ENCODE measurements around the gene LIME1. TPM values are rescaled to one million over a fixed set of nuclear protein-coding genes. Genes with fewer than 3 reads are reported as not detected.

Gene LIME1
- total and polyA plus RNA-seq, 4 experiments from 2014 or later: 162 to 324 (median 233) TPM

DNA sequence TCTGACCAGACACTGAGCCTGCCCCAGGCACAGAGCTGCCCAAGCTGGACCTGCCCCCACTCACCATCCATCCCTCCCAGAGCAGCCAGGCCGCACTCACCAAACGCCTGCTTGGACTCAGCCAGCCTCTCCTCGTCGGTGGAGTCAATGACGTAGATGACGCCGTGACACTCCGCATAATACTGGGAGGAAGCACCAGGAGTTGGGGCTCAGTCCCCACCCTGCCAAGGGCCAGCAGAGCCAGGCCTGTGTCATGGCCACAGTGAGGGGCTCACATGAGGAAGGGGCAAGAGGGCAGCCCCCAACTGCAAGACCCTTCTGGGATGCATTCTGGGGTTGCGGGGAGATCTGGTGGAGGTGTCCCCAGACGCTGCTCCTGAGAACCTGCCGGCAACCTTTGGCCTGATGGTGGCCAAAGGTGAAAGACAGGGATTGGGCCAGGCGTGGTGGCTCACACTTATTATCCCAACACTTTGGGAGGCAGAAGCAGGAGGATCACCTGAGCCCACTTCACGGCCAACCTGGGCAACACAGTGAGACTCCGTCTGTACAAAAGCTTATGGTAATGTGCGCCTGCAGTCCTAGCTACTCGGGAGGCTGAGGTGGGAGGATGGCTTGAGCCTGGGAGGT lies 34.3 kb upstream of the LIME1 start:
- H3K27ac ChIP-seq (ENCODE audit: low read depth, low read length): no peak overlapping the region
- ChIA-PET POLR2A (ENCODE audit: partially characterized antibody) (interaction anchor here (1.1 to 2.1 kb wide), 3 partner anchors 14 to 37 kb away, joined by 3 to 8 read pairs (median 3); partner anchors contain the start of gene SLC2A4RG), CTCF (ENCODE audit: partially characterized antibody) (no interaction called here)
- peak overlapping the region in 3 of 7 donors; percentile 37 to 51 (median 48) for H3K27ac Mint-ChIP-seq
- H3K4me3 ChIP-seq (ENCODE audit: low read length in 2 of 2): no peak overlapping the region
- H3K9me3 Mint-ChIP-seq: peaks cover 0 to 1% (median 0%) of the 10 kb centered on the region in 8 donors
- H3K27me3 ChIP-seq (ENCODE audit: insufficient read depth, low read length): no peaks in the 10 kb centered on the region
- H3K4me1 Mint-ChIP-seq: peaks cover 11 to 51% (median 18%) of the 10 kb centered on the region in 4 donors
- peaks cover 8 to 29% of the 10 kb centered on the region in 2 donors for H3K36me3 Mint-ChIP-seq
- no peaks in the 10 kb centered on the region for H3K27me3 Mint-ChIP-seq
- peaks cover 49% of the 10 kb centered on the region for H3K4me1 ChIP-seq (ENCODE audit: insufficient read depth, low read length)
- intact Hi-C loops (cut with micrococcal nuclease): no loop called here
- peaks cover 32% of the 10 kb centered on the region for H3K36me3 ChIP-seq (ENCODE audit: insufficient read depth, low read length)
- no peak for DNase-seq
- peak overlapping the region in 1 of 8 donors; percentile 54 for H3K4me3 Mint-ChIP-seq
- H3K9me3 ChIP-seq (ENCODE audit: control insufficient read depth in 1 of 2, low read length in 2 of 2): no peaks in the 10 kb centered on the region

DNA sequence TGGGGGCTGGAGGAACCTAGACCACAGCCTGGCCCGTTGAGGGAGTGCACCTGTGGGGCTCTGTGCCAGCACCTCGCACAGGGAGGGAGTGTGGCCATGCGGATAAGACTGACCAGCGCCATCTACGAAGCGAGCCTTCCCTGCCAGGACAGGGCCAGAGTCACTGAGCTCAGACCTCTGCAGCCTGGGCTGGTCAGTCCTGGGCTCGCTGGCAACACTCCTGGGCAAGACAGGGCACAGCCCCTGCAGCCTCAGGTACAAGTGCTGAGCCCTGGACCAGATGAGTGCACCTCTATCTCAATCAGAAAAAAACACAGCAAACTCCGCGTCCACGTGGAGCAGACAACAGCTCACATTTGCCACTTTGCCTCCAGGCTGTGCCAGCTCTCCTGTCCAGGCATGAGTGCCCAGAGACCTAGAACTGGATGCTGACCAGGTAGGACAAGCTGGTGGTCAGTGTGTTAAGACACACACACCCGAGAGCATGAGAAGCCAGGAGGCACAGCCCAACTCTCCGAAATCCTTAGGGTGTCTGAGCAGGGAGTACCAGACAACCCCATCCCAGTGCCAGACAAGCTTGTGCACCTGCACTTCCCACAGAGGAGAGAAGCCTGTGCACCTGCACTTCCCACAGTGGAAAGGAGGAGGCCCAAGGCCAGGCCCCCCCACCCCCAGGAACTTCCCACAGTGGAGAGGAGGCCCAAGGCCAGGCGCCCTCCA lies 33.6 kb upstream of the LIME1 start:
- ChIA-PET POLR2A (ENCODE audit: partially characterized antibody) (interaction anchor here (0.9 to 2.1 kb wide), 3 partner anchors 15 to 36 kb away, joined by 3 to 8 read pairs (median 5); partner anchors contain the start of genes LIME1 and SLC2A4RG), CTCF (ENCODE audit: partially characterized antibody) (no interaction called here)
- Mint-ChIP-seq H3K4me1 (peaks cover 9 to 44% (median 18%) of the 10 kb centered on the region in 4 donors), H3K27me3 (no peaks in the 10 kb centered on the region), H3K27ac (peak overlapping the region in 2 of 7 donors; percentile 35 to 43), H3K4me3 (no peak overlapping the region), H3K36me3 (peaks cover 8 to 30% of the 10 kb centered on the region in 2 donors), H3K9me3 (peaks cover 0 to 1% (median 0%) of the 10 kb centered on the region in 8 donors)
- Histone ChIP-seq H3K36me3 (ENCODE audit: insufficient read depth, low read length) (peaks cover 32% of the 10 kb centered on the region), H3K4me3 (ENCODE audit: low read length in 2 of 2) (no peak overlapping the region), H3K27me3 (ENCODE audit: insufficient read depth, low read length) (no peaks in the 10 kb centered on the region), H3K27ac (ENCODE audit: low read depth, low read length) (no peak overlapping the region), H3K9me3 (ENCODE audit: control insufficient read depth in 1 of 2, low read length in 2 of 2) (no peaks in the 10 kb centered on the region), H3K4me1 (ENCODE audit: insufficient read depth, low read length) (peaks cover 41% of the 10 kb centered on the region)
- DNase-seq: peak in 1 of 5 donors; percentile 19
- intact Hi-C loops (cut with micrococcal nuclease): no loop called here

DNA sequence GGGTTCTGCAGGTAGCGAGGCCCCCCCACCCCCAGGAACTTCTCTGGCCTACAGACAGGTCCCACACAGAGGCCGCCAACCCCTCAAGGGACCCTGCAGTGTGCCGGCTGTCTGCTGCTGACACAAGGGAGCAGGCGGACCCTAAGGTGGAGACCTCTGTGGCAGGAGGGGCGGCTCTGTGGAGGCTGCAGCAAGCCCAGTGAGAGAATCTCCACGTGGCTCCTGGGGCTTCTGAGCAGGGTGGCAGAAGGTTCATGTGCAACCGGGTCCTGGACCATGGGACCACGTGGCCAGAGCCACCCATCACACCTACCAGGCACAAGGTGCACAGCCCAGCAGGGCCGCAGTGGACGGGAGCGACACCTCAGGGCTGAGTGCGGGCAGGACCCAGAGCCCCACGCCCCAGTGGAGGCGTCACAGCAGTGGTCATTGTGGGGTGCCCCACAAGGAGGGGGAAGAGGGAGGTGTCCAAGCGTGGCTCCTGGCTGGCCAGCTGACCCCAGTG lies 32.9 kb upstream of the LIME1 start:
- peaks cover 8 to 33% of the 10 kb centered on the region in 2 donors for H3K36me3 Mint-ChIP-seq
- no peaks in the 10 kb centered on the region for H3K9me3 ChIP-seq (ENCODE audit: control insufficient read depth in 1 of 2, low read length in 2 of 2)
- no peaks in the 10 kb centered on the region for H3K27me3 ChIP-seq (ENCODE audit: insufficient read depth, low read length)
- no peak overlapping the region for H3K27ac Mint-ChIP-seq
- ChIA-PET POLR2A (ENCODE audit: partially characterized antibody) (interaction anchor here (0.9 to 1.5 kb wide), 4 partner anchors 16 to 37 kb away, joined by 3 to 6 read pairs (median 4); partner anchors contain the start of gene LIME1), CTCF (ENCODE audit: partially characterized antibody) (interaction anchor here (1.0 kb wide), 1 partner anchor 166 kb away, joined by 3 read pairs; the partner anchor contains the start of gene PTK6)
- H3K4me1 Mint-ChIP-seq: peaks cover 9 to 43% (median 19%) of the 10 kb centered on the region in 4 donors
- H3K27me3 Mint-ChIP-seq: no peaks in the 10 kb centered on the region
- intact Hi-C loops (cut with micrococcal nuclease): no loop called here
- H3K27ac ChIP-seq (ENCODE audit: low read depth, low read length): no peak overlapping the region
- H3K4me1 ChIP-seq (ENCODE audit: insufficient read depth, low read length): peaks cover 40% of the 10 kb centered on the region
- peak in 1 of 5 donors; percentile 26 for DNase-seq
- H3K36me3 ChIP-seq (ENCODE audit: insufficient read depth, low read length): peaks cover 32% of the 10 kb centered on the region
- H3K4me3 ChIP-seq (ENCODE audit: low read length in 2 of 2): no peak overlapping the region
- peaks cover 0 to 1% (median 0%) of the 10 kb centered on the region in 8 donors for H3K9me3 Mint-ChIP-seq
- H3K4me3 Mint-ChIP-seq: no peak overlapping the region

DNA sequence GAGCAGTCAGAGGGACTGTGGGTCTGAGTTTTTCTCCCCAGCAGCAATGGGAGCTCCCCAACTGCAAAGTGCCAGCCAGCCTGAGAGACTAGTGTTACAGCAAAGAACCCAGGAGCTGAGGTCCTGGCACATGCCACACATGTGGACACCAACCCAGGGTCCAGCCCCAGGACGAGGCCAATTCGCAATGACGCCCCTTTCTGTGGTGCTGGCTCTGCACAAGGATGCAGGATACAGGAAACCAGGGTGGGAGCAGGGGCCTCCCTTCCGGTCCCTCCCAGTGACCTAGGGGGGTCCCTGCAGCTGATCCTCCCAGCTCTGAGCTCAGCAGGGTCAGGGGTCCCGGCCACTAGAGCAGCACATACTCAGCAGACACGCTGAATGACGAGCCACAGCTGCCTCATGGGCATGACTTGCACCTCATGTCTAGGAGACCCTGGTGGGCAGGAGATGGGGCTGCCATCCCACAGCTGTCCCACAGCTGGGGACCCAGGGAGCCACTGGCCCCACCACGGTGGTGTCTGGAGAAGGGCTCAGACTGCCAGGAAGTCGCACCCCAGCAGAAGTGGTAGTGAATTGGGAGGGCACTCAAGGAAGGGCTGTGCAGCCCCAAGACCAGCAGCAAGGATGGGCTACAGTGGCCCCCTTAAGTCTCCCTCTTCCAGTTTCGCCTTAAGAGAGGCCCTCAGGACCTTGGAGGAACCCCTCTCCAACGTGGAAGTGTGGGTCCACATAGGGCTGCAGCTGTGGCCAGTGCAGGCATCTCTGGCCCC lies 32.3 kb upstream of the LIME1 start:
- ChIA-PET CTCF (ENCODE audit: partially characterized antibody) (interaction anchor here (1.0 kb wide), 1 partner anchor 166 kb away, joined by 3 read pairs; the partner anchor contains the start of gene PTK6), POLR2A (ENCODE audit: partially characterized antibody) (interaction anchor here (0.9 to 1.5 kb wide), 2 partner anchors 34 to 36 kb away, joined by 3 to 6 read pairs; no protein-coding TSS in a partner anchor)
- peaks cover 33% of the 10 kb centered on the region for H3K36me3 ChIP-seq (ENCODE audit: insufficient read depth, low read length)
- H3K4me3 Mint-ChIP-seq: peak overlapping the region in 1 of 8 donors; percentile 46
- no peaks in the 10 kb centered on the region for H3K9me3 ChIP-seq (ENCODE audit: control insufficient read depth in 1 of 2, low read length in 2 of 2)
- peaks cover 14 to 50% (median 24%) of the 10 kb centered on the region in 4 donors for H3K4me1 Mint-ChIP-seq
- peaks cover 8 to 38% of the 10 kb centered on the region in 2 donors for H3K36me3 Mint-ChIP-seq
- DNase-seq: no peak
- H3K4me3 ChIP-seq (ENCODE audit: low read length in 2 of 2): no peak overlapping the region
- H3K27ac ChIP-seq (ENCODE audit: low read depth, low read length): no peak overlapping the region
- H3K4me1 ChIP-seq (ENCODE audit: insufficient read depth, low read length): peaks cover 40% of the 10 kb centered on the region
- H3K27me3 Mint-ChIP-seq: no peaks in the 10 kb centered on the region
- intact Hi-C loops (cut with micrococcal nuclease): no loop called here
- H3K27me3 ChIP-seq (ENCODE audit: insufficient read depth, low read length): no peaks in the 10 kb centered on the region
- H3K9me3 Mint-ChIP-seq: peaks cover 0 to 1% (median 0%) of the 10 kb centered on the region in 8 donors
- peak overlapping the region in 3 of 7 donors; percentile 30 to 80 (median 59) for H3K27ac Mint-ChIP-seq

DNA sequence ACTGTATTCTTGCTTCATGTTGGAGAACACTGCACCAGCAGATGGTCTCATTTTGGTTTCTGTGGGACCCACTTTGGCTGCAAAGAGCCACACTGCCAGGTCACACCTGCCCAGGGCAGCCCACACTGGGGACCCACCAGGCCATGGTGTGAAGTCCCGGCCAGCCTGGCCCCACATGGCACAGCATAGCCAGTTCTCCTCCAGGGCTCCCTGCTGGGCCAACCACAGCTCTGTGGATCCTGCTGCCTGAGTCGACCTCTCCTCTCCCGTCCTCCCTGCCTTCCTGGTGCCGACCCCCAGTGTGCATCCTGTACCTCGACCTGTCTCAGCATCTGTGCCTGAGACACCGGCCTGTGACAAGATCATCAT lies 31.7 kb upstream of the LIME1 start:
- Histone ChIP-seq H3K9me3 (ENCODE audit: control insufficient read depth in 1 of 2, low read length in 2 of 2) (no peaks in the 10 kb centered on the region), H3K36me3 (ENCODE audit: insufficient read depth, low read length) (peaks cover 36% of the 10 kb centered on the region), H3K27ac (ENCODE audit: low read depth, low read length) (no peak overlapping the region), H3K27me3 (ENCODE audit: insufficient read depth, low read length) (no peaks in the 10 kb centered on the region), H3K4me1 (ENCODE audit: insufficient read depth, low read length) (peaks cover 41% of the 10 kb centered on the region), H3K4me3 (ENCODE audit: low read length in 2 of 2) (no peak overlapping the region)
- peak overlapping the region in 2 of 8 donors; percentile 33 to 49 for H3K4me3 Mint-ChIP-seq
- no peak for DNase-seq
- H3K9me3 Mint-ChIP-seq: peaks cover 0 to 1% (median 0%) of the 10 kb centered on the region in 8 donors
- no peaks in the 10 kb centered on the region for H3K27me3 Mint-ChIP-seq
- CTCF ChIA-PET (ENCODE audit: partially characterized antibody): interaction anchor here (1.0 kb wide), 1 partner anchor 167 kb away, joined by 3 read pairs; the partner anchor contains the start of gene PTK6
- H3K4me1 Mint-ChIP-seq: peaks cover 15 to 54% (median 26%) of the 10 kb centered on the region in 4 donors
- POLR2A ChIA-PET (ENCODE audit: partially characterized antibody): interaction anchor here (0.5 to 6.2 kb wide), 4 partner anchors 32 to 101 kb away, joined by 3 to 202 read pairs (median 4); partner anchors contain the start of genes LIME1 and SLC2A4RG
- H3K36me3 Mint-ChIP-seq: peaks cover 8 to 43% of the 10 kb centered on the region in 2 donors
- intact Hi-C loops (cut with micrococcal nuclease): loop anchor here (5.0 kb wide), 1 partner anchor 278 kb away; the partner anchor contains the start of gene PRPF6
- H3K27ac Mint-ChIP-seq: peak overlapping the region in 3 of 7 donors; percentile 59 to 80 (median 72)

DNA sequence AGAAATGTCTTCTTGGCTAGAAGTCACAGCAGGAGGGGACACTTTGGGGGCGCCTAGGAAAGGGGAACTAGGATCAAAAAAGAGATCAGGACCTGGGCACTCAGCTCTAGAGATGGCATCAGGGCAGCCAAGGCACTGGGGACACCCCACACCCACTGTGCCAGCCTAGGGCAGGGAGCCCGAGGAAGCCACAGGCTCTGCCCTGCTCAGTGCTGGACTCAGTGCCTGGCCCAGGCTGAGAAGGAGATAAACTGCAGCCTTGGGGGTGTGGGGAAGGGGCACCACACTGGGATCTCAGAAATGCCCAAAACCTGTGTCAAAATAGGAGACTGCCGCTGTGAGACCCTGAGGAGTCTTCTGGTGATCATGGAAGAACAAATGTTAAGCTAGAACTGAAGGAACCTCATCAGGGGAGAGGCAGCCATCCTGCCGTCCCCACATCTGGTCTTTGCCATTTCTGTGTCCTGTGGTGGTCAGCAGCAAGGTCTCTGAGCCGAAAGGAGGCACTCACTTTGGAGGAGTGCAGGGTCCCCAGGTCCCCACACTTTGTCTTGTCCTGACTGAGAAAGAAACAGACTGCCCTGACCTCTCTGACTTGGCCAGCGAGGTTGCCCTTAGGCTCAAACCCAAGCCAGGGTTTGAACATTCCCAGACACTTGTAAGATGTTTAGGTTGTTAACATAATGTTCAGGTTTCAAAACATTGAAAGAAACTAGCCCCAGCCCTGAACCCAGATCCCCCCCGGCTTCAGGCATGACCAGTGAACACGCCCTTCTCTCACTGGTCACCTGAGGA lies 31.0 kb upstream of the LIME1 start:
- no peaks in the 10 kb centered on the region for H3K27me3 ChIP-seq (ENCODE audit: insufficient read depth, low read length)
- intact Hi-C loops (cut with micrococcal nuclease): loop anchor here (2.0 to 5.0 kb wide), 2 partner anchors 167 to 277 kb away; partner anchors contain the start of gene PRPF6
- H3K27ac Mint-ChIP-seq: peak overlapping the region in 5 of 7 donors; percentile 36 to 94 (median 46)
- H3K4me1 Mint-ChIP-seq: peaks cover 16 to 55% (median 28%) of the 10 kb centered on the region in 4 donors
- H3K9me3 ChIP-seq (ENCODE audit: control insufficient read depth in 1 of 2, low read length in 2 of 2): no peaks in the 10 kb centered on the region
- CTCF ChIA-PET (ENCODE audit: partially characterized antibody): interaction anchor here (1.1 to 3.2 kb wide), 5 partner anchors 22 to 78 kb away, joined by 3 to 26 read pairs (median 3); partner anchors contain the start of gene LIME1
- H3K27me3 Mint-ChIP-seq: no peaks in the 10 kb centered on the region
- H3K4me3 ChIP-seq (ENCODE audit: low read length in 2 of 2): no peak overlapping the region
- peak overlapping the region in 7 of 8 donors; percentile 10 to 56 (median 33) for H3K4me3 Mint-ChIP-seq
- POLR2A ChIA-PET (ENCODE audit: partially characterized antibody): interaction anchor here (0.5 to 6.2 kb wide), 6 partner anchors 8 to 167 kb away, joined by 3 to 202 read pairs (median 16); partner anchors contain the start of genes LIME1, SLC2A4RG and TNFRSF6B
- no peak overlapping the region for H3K27ac ChIP-seq (ENCODE audit: low read depth, low read length)
- DNase-seq: peak in 1 of 5 donors; percentile 27
- peaks cover 46% of the 10 kb centered on the region for H3K4me1 ChIP-seq (ENCODE audit: insufficient read depth, low read length)
- H3K9me3 Mint-ChIP-seq: peaks cover 0 to 1% (median 0%) of the 10 kb centered on the region in 8 donors
- H3K36me3 ChIP-seq (ENCODE audit: insufficient read depth, low read length): peaks cover 37% of the 10 kb centered on the region
- H3K36me3 Mint-ChIP-seq: peaks cover 11 to 45% of the 10 kb centered on the region in 2 donors

All from CD4-positive, alpha-beta memory T cell (primary cell).